Effector memory CD8-positive, alpha-beta T cell (primary cell): ENCODE measurements around the gene ANKRD52.
"Not testable (repeated sequence)": the region's sequence is repeated elsewhere in the genome, so short reads cannot be mapped to it uniquely, and the experiment has no call there.

ENCODE experiments used
- ATAC-seq: fragments of 150-1000 bp; cut with Tn5 transposase; replicated peaks from 2 replicates; pipeline ENCODE4 v1.10.0; 2021; ENCODE audit warnings: mild to moderate bottlenecking, moderate library complexity
- DNase-seq, 3 experiments: peaks; one replicate each; pipeline ENCODE4 v3.0.0; 2021
- H3K27ac Mint-ChIP-seq, 2 donors: one replicate each; pipeline ENCODE4 v1.8.0; 2022; ENCODE audit warnings: mild to moderate bottlenecking in 2 of 2, mixed read lengths in 2 of 2, moderate library complexity in 2 of 2
- H3K27me3 Mint-ChIP-seq, 2 donors: one replicate each; pipeline ENCODE4 v1.8.0; 2022; ENCODE audit warnings: mixed read lengths in 2 of 2
- H3K36me3 Mint-ChIP-seq: one replicate; pipeline ENCODE4 v1.8.0; 2022; ENCODE audit warnings: mild to moderate bottlenecking, moderate library complexity, mixed read lengths; ENCODE audit not compliant: insufficient read depth
- H3K4me1 Mint-ChIP-seq, 2 donors: one replicate each; pipeline ENCODE4 v1.8.0; 2022; ENCODE audit warnings: low read depth in 2 of 2, mixed read lengths in 2 of 2
- H3K4me3 Mint-ChIP-seq, 2 donors: one replicate each; pipeline ENCODE4 v1.8.0; 2022; ENCODE audit warnings: mild to moderate bottlenecking in 2 of 2, mixed read lengths in 2 of 2, moderate library complexity in 2 of 2
- H3K9me3 Mint-ChIP-seq, 2 donors: one replicate each; pipeline ENCODE4 v1.8.0; 2022; ENCODE audit warnings: mixed read lengths in 2 of 2

ANKRD52 gene

GRCh38 chr12:56262955-56263354 is 4.8 kb upstream of the ANKRD52 start:
- ATAC-seq, H3K4me3 Mint-ChIP-seq, H3K9me3 Mint-ChIP-seq, DNase-seq, H3K27me3 Mint-ChIP-seq, H3K27ac Mint-ChIP-seq: not testable (repeated sequence)
- H3K4me1 Mint-ChIP-seq: peaks cover 20% of the 10 kb centered on the region in 2 donors
- peaks cover 24% of the 10 kb centered on the region for H3K36me3 Mint-ChIP-seq

GRCh38 chr12:56261503-56262232 is 3.5 kb upstream of the ANKRD52 start:
- ATAC-seq: no peak
- Mint-ChIP-seq H3K9me3 (no peaks in the 10 kb centered on the region), H3K27me3 (no peaks in the 10 kb centered on the region), H3K36me3 (peaks cover 27% of the 10 kb centered on the region), H3K4me3 (no peak overlapping the region), H3K4me1 (peaks cover 17 to 18% of the 10 kb centered on the region in 2 donors), H3K27ac (no peak overlapping the region)
- no peak for DNase-seq

- Mint-ChIP-seq H3K36me3 (peaks cover 22% of the 10 kb centered on the region), H3K27ac (peak overlapping the region in 1 of 2 donors; percentile 41)
Observed at GRCh38 chr12:56260921-56261320, 2.7 kb upstream of the ANKRD52 start.

GRCh38 chr12:56260380-56260779 is 2.2 kb upstream of the ANKRD52 start:
- Mint-ChIP-seq H3K36me3 (peaks cover 24% of the 10 kb centered on the region), H3K27me3 (no peaks in the 10 kb centered on the region), H3K9me3 (no peaks in the 10 kb centered on the region), H3K4me3 (no peak overlapping the region), H3K4me1 (peaks cover 17 to 19% of the 10 kb centered on the region in 2 donors), H3K27ac (peak overlapping the region in 1 of 2 donors; percentile 41)
- no peak for ATAC-seq
- no peak for DNase-seq

More at GRCh38 chr12:56260921-56261320, 2.7 kb upstream of the ANKRD52 start:
- H3K9me3 Mint-ChIP-seq: no peaks in the 10 kb centered on the region
- no peak overlapping the region for H3K4me3 Mint-ChIP-seq
- ATAC-seq (no peak), DNase-seq (no peak)
- H3K4me1 Mint-ChIP-seq: peaks cover 17 to 18% of the 10 kb centered on the region in 2 donors
- no peaks in the 10 kb centered on the region for H3K27me3 Mint-ChIP-seq

GRCh38 chr12:56258820-56259183 is 618 bp upstream of the ANKRD52 start:
- Mint-ChIP-seq H3K36me3 (peaks cover 35% of the 10 kb centered on the region), H3K4me3 (peak overlapping the region; percentile 91 to 93), H3K27me3 (no peaks in the 10 kb centered on the region), H3K27ac (peak overlapping the region; percentile 93), H3K4me1 (peaks cover 17 to 23% of the 10 kb centered on the region in 2 donors), H3K9me3 (no peaks in the 10 kb centered on the region)
- ATAC-seq: no peak
- DNase-seq: no peak

GRCh38 chr12:56257491-56258067 is 605 bp downstream of the ANKRD52 start:
- ATAC-seq (peak; percentile 5), DNase-seq (no peak)
- Mint-ChIP-seq H3K27ac (peak overlapping the region; percentile 79 to 93), H3K9me3 (no peaks in the 10 kb centered on the region), H3K4me3 (peak overlapping the region; percentile 83), H3K36me3 (peaks cover 47% of the 10 kb centered on the region), H3K27me3 (no peaks in the 10 kb centered on the region), H3K4me1 (peaks cover 17 to 23% of the 10 kb centered on the region in 2 donors)

GRCh38 chr12:56257071-56257470 is 1.1 kb downstream of the ANKRD52 start:
- no peaks in the 10 kb centered on the region for H3K9me3 Mint-ChIP-seq
- H3K27ac Mint-ChIP-seq: peak overlapping the region; percentile 79 to 93

GRCh38 chr12:56256326-56256960 is 1.7 kb downstream of the ANKRD52 start:
- ATAC-seq: no peak
- Mint-ChIP-seq H3K27ac (peak overlapping the region; percentile 65 to 79), H3K9me3 (no peaks in the 10 kb centered on the region), H3K27me3 (no peaks in the 10 kb centered on the region), H3K4me3 (peak overlapping the region; percentile 83), H3K4me1 (peaks cover 17 to 23% of the 10 kb centered on the region in 2 donors), H3K36me3 (peaks cover 58% of the 10 kb centered on the region)
- DNase-seq: no peak

More at GRCh38 chr12:56257071-56257470, 1.1 kb downstream of the ANKRD52 start:
- no peak for ATAC-seq
- peaks cover 17 to 23% of the 10 kb centered on the region in 2 donors for H3K4me1 Mint-ChIP-seq
- peaks cover 52% of the 10 kb centered on the region for H3K36me3 Mint-ChIP-seq
- DNase-seq: no peak
- peak overlapping the region; percentile 83 for H3K4me3 Mint-ChIP-seq
- no peaks in the 10 kb centered on the region for H3K27me3 Mint-ChIP-seq

- Mint-ChIP-seq H3K4me3 (peak overlapping the region in 1 of 2 donors; percentile 14), H3K4me1 (peaks cover 17 to 23% of the 10 kb centered on the region in 2 donors), H3K9me3 (no peaks in the 10 kb centered on the region), H3K27me3 (no peaks in the 10 kb centered on the region), H3K36me3 (peaks cover 60% of the 10 kb centered on the region), H3K27ac (peak overlapping the region in 1 of 2 donors; percentile 65)
- DNase-seq (no peak), ATAC-seq (no peak)
Observed at GRCh38 chr12:56255671-56256070, 2.5 kb downstream of the ANKRD52 start.

- Mint-ChIP-seq H3K4me1 (peaks cover 10 to 16% of the 10 kb centered on the region in 2 donors), H3K4me3 (no peak overlapping the region), H3K36me3 (peaks cover 64% of the 10 kb centered on the region), H3K27ac (no peak overlapping the region), H3K9me3 (no peaks in the 10 kb centered on the region), H3K27me3 (no peaks in the 10 kb centered on the region)
- ATAC-seq (no peak), DNase-seq (no peak)
Observed at GRCh38 chr12:56253091-56253490, 5.1 kb downstream of the ANKRD52 start.

- H3K27me3 Mint-ChIP-seq: no peaks in the 10 kb centered on the region
- ATAC-seq (no peak), DNase-seq (no peak)
- no peak overlapping the region for H3K27ac Mint-ChIP-seq
- H3K9me3 Mint-ChIP-seq: no peaks in the 10 kb centered on the region
- H3K4me3 Mint-ChIP-seq: no peak overlapping the region
- peaks cover 10 to 16% of the 10 kb centered on the region in 2 donors for H3K4me1 Mint-ChIP-seq
- H3K36me3 Mint-ChIP-seq: peaks cover 63% of the 10 kb centered on the region
Observed at GRCh38 chr12:56252649-56253048, 5.5 kb downstream of the ANKRD52 start.

- H3K36me3 Mint-ChIP-seq: peaks cover 70% of the 10 kb centered on the region
- DNase-seq: no peak
- ATAC-seq: no peak
- H3K4me3 Mint-ChIP-seq: no peak overlapping the region
- no peak overlapping the region for H3K27ac Mint-ChIP-seq
- no peaks in the 10 kb centered on the region for H3K9me3 Mint-ChIP-seq
- H3K27me3 Mint-ChIP-seq: no peaks in the 10 kb centered on the region
- no peaks in the 10 kb centered on the region for H3K4me1 Mint-ChIP-seq
Observed at GRCh38 chr12:56248711-56249110, 9.5 kb downstream of the ANKRD52 start.

- Mint-ChIP-seq H3K4me3 (no peak overlapping the region), H3K36me3 (peaks cover 67% of the 10 kb centered on the region), H3K27ac (no peak overlapping the region), H3K27me3 (no peaks in the 10 kb centered on the region), H3K4me1 (no peaks in the 10 kb centered on the region), H3K9me3 (no peaks in the 10 kb centered on the region)
- ATAC-seq (no peak), DNase-seq (no peak)
Observed at GRCh38 chr12:56247923-56248322, 10.3 kb downstream of the ANKRD52 start.
